Ammon's horn (tissue), 1 donor: ENCODE measurements around the gene C16orf74.

Source experiments
- DNase-seq: peaks from one replicate; pipeline ENCODE4 v3.0.0-alpha.2; 2016; ENCODE audit warnings: low spot score

The C16orf74 gene

GRCh38 chr16:85717393-85718152 is 33.3 kb downstream of the C16orf74 start:
- peak; percentile 74 for DNase-seq

GRCh38 chr16:85716680-85717038 is 34.2 kb downstream of the C16orf74 start:
- DNase-seq, result peak; percentile 68

GRCh38 chr16:85716022-85716679 is 34.7 kb downstream of the C16orf74 start:
- no peak for DNase-seq

- no peak for DNase-seq
Observed at GRCh38 chr16:85715169-85716021, 35.5 kb downstream of the C16orf74 start.

- no peak for DNase-seq
Observed at GRCh38 chr16:85712801-85713200, 38.1 kb downstream of the C16orf74 start.

GRCh38 chr16:85711982-85712587 is 38.8 kb downstream of the C16orf74 start:
- DNase-seq, result no peak

- no peak for DNase-seq
Observed at GRCh38 chr16:85710732-85711131, 40.2 kb downstream of the C16orf74 start.

GRCh38 chr16:85709766-85710585 is 40.9 kb downstream of the C16orf74 start:
- DNase-seq, result no peak

GRCh38 chr16:85708338-85708737 is 42.6 kb downstream of the C16orf74 start:
- DNase-seq, result no peak

- DNase-seq, result no peak
Observed at GRCh38 chr16:85707528-85708095, 43.3 kb downstream of the C16orf74 start.

- no peak for DNase-seq
Observed at GRCh38 chr16:85706449-85707034, 44.4 kb downstream of the C16orf74 start.

GRCh38 chr16:85704900-85705846 is 45.7 kb downstream of the C16orf74 start:
- no peak for DNase-seq

- DNase-seq, result no peak
Observed at GRCh38 chr16:85704011-85704410, 46.9 kb downstream of the C16orf74 start.

GRCh38 chr16:85699628-85700027 is 51.3 kb downstream of the C16orf74 start:
- peak; percentile 82 for DNase-seq

GRCh38 chr16:85698935-85699558 is 51.8 kb downstream of the C16orf74 start:
- DNase-seq, result no peak

GRCh38 chr16:85698459-85698891 is 52.4 kb downstream of the C16orf74 start:
- DNase-seq, result no peak

GRCh38 chr16:85697431-85697830 is 53.5 kb downstream of the C16orf74 start:
- no peak for DNase-seq

- no peak for DNase-seq
Observed at GRCh38 chr16:85696781-85697180, 54.1 kb downstream of the C16orf74 start.
